AML-193 (cell line): ENCODE measurements around the gene BRSK2.

Source experiments
- DNase-seq, 2 experiments: peaks; one replicate each; lab custom pipeline; 2025; lab: John Stamatoyannopoulos, UW

Gene BRSK2

DNA sequence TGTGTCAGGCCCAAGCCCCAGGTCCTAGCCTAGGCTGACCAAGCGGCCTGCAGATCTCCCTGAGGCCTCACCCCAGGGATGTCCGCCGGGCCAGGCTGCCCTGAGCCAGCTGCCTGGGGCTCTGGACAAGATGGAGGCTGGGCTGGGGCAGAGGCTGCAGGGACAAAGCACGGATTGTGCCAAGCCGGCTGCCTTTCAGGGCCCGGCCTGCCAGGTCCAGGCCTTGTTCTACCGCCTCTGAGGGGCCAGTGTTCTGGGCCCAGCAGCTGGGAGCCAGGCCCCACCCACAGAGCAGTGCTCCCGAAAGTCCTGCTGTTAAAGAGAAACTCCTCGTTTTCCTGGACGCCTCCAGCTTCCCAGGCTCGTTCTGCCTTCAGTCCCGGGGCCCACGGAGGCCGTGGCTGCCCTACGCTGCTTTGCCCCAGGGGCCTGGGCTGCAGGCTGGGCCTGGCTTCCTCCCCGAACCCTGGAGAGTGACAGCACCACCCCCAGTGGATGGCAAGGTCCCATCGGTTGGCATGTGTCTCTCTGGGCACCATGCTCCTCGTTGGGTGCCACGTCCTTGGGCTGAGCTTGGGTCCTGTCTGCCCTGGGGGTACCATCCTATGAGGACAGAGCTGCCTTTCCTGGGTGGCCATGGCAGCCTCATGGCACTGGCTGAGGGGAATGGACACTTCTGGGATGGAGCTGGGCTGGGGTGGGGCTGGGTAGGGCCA, 7.6 kb downstream of the BRSK2 start:
- DNase-seq: no peak

DNA sequence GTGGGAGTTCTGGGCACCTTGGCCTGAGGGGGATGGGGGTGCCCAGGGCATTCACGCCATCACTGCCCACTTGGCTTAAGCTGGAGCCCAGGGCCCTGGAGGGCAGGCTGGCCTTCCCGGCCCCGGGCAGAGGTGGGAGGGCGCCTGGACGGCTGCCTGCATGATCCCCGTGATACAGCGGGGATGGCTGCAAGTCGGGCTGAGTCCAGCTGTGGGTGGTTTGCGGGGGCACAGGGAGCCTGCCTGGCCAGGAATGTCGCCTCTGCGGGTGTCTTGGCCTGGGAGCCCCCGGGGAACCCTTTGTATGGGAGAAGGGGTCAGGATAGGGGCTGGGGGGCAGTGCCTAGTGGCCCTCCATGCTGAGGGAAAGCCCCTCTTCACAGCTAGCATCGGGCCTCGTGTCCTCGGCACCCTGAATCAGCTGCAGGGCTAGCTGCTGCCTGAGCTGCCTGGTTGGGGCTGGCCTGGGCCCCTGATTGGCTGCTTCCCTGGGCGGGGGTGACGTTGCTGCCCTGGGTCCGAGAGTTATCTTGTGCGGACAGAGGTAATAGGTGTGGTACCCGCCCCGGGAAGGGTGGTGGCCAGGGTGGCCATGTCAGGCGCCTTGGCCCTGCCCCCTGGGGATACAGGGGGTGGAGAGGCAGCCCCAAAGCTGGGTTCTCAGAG, 8.3 kb downstream of the BRSK2 start:
- no peak for DNase-seq

DNA sequence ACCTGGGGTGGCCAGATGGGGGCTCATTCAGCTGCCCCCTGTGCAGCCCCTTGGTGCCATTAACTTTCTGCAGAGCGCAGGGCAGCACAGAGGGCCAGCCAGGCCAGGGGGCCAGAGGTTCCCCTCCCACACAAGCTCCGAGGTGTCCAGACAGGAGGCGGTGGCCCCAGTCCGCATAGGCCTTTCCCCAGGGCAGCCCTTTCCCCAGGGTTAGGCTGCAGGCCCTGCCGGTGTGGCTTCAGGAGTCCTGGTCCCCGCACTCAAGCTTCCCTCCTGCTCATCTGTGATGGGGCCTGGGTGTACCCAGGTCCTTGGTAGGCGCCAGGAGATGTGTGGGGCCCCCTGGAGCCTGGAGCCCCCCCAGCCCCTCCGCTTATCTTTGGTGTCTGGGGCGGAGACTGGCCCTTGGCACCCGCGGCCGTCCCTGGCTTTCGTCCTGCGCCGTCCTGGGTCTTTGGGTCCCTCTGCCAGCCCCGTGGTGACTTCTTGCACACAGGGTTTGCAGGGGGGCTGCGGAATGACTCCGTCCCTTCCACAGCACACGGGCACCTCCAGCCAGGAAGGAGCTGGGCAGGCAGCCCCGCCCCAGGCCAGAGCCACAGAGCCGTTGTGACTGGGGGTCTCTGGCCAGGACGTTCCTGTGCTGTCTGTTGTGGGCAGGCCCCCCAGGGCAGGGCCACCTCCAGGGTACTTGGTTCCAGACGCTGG, 8.9 kb downstream of the BRSK2 start:
- DNase-seq: no peak

DNA sequence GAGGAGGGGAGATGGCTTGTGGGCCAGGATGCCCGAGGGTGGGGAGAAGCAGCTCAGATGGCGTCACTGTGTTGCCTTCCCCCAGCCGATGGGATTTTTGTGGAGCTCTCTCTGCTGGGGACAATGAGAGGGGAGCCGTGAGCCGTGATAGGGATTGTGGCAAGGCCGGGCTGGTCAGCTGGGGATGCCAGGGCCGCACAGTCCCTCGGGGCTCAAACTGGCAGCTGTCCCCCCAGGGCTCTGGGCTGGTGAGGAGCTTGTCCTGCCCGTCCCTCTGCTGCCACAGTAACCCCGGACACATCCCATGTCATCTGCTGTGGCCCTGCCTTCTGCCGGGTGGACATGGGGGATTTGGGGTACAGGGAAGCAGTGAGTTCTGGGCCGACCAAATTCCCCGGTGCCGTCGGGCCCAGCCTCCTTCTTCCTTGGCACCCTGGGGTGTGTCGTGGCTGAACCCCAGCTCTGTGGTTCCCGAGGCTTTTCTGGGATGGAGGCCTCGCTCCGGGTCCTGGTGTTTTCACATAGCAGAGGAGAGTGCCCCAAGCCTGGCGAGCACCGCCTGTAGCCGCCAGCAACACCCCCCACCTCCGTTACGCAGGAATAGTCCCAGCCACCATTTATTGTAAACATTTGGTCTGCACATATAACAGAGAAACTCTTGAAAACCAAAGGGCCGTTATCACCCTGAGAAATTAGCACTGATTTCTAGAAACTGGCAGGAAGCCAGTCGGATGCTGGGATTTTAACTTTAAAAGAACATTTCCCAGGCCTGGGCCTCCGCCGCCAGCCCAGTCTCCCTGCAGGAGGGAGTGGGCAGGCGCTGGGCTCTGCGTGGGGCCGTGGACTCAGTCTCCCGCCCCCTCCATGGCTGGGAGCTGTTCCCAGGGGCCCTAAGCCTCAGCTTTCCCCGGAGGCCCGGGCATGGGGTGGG, 9.9 kb downstream of the BRSK2 start:
- no peak for DNase-seq

DNA sequence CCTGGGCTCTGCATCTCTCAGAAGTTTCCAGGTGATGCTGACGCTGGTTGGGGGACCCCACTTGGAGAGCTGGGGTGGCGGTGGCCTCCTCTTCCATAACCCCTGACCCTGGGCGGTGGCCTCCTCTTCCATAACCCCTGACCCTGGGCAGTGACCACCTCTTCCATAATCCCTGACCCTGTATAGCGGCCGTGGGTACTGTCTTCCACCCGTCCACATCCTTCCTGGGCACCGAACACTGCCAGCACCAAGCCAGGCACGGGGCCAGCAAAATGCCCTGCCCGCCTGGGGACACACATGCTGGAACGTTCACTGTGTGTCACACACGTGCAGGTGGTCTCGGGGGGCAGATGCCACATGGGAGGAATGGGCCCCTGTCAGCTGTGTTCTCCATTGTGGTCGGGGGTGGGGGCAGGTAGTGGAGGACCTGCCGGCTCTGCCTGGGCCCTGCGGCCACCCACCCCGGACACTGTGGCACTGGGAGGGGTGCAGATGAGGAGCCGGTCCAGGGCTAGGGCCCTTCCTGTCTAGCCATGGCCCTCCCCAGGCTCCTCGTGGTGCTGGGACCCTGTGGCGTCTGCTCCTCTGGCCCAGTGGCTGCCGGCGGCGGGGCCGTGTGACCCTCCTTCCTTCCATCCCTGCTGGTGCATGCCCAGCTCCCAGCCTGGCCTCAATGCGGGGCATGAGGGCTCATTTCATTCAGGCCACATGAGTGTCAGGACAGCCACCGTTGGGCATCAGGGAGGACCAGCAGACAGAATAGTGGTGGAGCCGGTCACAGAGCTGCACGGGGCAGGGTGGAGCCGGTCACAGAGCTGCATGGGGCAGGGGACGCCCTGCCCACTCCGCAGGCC, 10.8 kb downstream of the BRSK2 start:
- DNase-seq: no peak

DNA sequence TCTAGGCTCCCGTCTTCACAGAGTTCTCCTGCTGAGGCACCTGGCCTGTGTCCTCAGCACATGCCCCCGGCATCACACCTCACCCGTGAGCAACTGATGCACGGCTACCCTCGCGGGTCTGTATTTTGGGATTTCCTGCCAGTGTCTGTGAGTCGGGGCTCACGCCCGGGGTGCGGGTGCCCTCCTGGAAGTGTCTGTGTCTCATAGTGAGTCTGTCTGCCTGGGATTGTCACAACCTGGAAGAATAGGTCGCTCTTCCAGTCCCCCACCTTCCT, 11.4 kb downstream of the BRSK2 start:
- no peak for DNase-seq

DNA sequence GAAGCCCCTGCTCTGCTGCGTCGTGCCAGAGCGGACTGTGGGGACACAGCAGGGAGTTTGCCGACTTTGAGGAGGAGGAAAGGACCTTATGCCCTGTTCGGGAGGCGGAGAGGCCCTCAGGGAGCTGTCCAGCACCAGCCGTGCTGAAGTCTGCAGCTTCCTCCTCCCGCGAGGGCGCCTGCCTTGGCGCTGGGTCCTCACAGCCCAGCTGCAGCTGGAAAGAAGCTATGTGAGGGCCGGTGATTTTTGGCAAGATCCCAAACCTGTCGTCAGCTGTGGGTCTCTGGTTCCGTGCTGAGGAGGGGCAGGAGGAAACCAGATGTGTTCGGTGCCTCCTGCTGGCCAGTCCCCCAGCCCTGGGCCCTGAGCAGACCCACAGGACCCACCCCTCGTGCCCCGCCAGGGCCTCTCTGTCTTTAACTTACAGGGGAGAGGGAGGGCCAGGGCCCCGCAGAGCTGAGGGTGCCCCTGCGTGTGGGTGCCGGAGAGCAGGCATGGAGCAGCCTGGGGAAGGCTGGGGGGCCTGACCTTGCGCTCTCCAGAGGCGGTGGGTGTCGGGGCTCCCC, 12.0 kb downstream of the BRSK2 start:
- peak; percentile 7 to 36 for DNase-seq

DNA sequence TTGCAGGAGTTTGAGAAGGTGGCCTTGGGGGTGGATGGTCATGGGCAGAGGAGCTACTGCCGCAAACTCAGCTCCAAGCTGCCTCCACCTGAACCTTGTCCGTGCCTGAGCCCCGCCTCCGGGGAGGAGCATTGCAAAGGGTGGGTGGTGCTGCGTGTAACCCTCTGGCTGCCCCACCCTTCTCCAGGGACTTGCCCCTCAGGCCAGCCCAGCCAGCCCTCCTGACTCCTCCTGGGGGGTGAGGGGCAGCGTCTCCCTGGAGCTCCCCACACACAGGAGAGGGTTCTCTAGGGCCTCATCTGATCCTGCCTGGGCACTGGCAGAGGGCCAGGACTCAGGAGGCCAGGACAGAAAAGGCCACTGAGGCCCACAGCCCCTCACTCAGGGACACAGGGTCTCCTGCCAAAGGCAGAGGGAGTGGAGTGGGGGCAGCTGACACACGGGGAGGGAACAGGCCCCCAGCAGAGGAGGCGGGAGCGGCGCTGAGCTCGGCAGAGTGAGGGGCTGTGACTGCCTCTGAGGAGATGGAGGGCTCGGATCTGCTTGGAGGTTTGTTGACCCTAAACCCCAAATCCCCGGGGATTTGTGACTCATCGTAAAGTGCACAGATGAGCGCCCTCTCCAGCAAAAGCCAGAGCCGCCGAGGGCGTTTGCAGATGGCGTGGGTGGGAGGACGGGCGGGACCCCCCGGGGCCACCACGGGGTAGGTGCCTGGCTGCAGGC, 12.8 kb downstream of the BRSK2 start:
- DNase-seq: no peak

DNA sequence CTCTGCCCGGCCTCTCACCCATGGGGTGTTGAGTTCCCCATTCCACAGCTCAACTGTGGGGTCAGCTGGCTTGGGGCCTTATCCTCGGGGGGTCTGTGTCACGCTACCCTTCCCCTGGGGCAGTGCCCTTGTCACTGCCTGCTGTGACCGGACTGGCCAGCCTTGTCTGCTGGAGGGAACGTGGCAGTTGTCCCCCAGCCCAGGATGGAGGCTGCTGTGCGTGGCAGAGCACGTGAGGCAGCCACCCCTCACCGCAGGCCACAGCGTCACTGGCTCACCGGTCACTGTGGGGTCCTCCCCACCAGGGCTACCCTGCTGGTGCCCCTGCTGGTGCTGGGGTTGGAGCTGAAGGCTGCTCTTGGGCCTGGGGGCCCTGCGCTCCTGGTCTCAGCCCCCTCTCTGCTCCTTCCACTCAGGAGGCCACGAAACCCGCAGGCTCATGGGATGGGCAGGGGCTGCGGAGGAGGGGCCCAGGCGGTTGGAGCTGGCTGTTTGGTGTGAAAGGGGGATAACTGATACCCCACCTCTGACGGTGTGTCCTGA, 13.4 kb downstream of the BRSK2 start:
- no peak for DNase-seq

DNA sequence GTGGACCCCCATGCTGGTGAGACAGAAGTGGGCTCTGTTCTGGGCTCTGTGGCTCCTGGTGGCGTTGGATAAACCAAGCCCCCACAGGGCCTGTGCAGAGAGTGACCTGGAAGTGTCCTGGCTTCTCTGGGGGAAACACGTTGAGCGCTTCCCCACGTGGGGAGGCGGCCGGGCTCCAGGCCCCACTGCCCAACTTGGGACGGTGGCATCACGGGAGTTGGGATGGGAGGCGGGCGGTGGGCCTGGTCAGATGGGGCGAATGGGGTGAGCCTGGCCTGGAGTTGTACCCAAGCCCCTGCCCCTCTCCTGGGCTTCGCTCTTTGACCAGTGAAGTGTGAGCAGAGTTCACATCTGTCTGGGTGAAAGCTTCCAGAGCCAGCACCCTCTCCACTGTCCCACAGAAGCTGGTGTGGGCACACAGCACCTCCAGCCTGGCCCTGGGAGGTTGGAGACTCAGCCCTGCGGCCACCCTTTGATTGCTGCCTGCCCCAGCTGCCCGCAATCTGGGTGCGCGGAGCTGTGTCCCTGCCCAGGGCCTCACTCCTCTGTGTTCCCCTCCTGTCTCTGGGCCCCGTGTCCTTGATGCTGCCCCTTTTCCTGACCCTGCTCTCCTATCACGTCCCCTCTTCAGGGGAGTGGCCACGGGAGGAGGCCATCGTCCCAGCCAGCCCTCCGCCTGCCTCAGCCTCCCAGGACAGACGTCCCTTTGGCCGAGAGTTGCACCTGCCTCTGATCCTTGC, 14.2 kb downstream of the BRSK2 start:
- no peak for DNase-seq

DNA sequence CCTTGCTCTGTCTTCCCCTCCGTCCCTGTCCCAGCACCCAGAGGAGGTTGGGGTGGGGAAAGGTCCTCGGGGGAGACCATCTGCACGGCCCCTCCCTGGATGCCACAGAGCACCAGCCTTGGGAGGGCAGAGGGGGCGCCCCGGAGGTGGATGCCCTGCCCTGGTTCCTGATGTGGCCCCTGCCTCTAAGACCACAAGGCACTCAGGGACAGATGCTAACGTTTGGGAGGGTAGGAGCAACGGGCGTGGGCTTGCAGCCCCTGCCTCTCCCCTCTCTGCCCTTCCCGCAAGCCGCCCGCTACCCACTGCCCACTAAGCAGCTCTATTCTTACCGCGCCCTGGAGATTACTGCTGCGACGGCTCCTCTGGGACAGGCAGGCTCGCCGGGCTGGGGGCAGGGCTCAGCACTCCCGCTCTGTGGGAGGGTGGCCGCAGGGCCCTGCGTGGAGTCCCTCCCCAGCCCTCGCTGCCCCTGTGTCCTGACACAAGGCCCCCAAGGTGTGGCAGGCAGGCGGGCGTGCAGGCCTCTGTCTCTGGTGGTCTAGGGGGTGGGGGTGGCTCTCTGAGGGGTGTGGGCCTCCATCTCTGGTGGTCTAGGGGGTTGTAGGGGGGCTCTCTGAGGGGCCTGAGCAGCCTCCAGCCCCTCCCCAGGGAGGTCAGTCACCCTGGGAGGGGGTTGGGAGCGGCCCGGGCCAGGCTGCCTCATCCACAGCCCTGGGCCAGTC, 14.9 kb downstream of the BRSK2 start:
- no peak for DNase-seq

DNA sequence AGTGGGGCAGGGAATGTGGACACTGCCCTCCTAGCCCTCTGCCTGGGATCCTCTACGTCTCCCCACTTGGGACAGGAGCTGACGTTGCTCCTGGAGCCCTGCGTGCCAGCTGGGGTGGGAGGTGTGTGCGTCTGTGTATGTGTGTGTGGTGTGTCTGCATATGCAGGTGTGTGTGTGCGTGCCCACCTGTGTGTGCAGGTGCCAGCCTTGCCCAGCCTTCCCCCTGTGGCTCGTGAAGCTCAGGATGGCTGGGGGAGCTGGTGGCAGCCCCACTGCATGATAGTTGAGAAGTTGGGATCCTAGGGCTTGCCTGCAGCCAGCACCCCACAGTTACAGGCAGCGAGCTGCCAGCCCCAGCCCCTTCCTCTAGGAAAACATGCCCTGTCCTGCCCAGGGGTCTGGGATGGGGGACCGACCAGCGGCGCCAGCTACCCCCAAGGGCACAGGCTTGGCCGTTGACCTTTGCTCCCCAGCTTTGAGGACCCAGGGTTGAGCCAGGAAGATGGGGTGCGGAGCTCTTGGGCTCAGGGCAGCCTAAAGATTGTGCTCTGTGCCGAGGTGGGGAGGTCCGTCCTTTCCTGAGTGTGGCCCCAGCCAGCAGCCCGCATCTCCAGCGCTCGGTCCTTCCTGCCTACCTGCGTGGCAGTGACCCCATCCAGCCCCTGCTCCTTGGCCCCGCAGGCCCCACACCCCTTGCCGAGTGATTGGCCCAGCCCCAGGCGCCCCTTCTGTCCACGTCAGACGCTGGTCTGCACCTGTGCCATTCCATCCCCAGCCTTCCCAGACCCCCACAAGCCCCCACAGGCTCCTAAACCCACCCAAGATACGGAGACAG, 15.7 kb downstream of the BRSK2 start:
- no peak for DNase-seq

DNA sequence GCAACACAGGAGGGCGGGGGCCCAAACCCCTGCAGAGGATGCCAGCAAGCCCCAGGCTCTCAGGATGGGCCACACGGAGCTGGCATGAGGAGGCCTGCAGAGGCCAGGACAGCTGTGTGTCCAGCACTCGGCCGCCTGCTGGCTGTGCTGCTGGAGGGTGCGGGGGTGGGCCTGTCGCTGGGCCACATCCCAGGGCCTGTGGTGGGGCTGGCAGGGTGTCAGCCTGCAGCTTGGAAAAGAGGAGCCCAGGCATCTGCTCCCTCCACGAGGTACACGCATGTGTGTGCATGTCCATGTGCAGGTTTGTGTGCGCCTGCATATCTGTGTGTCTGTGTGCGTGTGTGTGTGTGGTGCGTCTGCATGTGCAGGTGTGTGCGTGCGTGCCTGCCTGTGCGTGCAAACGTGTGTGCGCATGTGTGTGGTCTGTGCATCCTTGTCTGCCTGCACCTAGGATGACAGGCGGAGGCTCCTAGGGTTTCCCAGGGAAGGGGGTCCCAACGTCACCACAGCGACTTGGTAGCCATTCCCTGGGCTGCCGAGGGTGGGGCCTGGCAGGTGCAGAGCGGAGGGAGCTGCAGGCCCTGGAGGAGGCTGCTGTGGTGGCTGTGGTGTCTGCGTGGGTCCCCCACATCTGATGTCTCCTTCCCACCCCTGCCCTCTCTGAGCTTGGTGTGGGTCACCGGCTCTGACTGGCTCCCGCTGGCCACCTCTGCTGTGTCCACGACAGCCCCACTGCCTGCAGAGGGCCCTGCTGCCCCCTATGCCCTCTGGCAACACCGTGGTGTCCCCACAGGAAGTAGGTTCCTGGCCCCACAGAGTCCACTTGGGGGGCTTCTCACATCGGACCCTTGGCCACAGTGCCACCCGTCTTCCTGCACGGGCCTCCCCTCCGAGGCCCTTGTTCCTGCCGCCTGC, 17.1 kb downstream of the BRSK2 start:
- no peak for DNase-seq

DNA sequence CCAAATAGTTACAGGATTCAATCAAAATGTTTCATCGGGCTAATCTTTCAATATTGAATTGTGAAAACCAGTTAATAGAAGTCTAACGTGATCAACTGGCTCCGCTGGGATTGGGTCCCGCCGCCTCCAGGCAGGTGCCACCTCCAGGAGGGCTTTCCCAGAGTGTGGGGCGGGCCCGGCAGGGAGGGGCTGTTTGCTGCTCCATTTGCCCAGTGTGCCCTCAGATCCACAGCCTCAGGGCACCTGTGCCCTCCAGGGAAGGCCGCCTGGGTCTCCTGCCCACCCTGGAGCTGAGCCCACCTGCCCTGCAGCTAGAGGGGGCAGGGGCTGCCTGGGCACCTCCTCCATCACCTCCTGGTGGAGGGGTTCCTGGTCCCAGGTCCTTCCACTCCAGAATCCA, 17.9 kb downstream of the BRSK2 start:
- DNase-seq: no peak

DNA sequence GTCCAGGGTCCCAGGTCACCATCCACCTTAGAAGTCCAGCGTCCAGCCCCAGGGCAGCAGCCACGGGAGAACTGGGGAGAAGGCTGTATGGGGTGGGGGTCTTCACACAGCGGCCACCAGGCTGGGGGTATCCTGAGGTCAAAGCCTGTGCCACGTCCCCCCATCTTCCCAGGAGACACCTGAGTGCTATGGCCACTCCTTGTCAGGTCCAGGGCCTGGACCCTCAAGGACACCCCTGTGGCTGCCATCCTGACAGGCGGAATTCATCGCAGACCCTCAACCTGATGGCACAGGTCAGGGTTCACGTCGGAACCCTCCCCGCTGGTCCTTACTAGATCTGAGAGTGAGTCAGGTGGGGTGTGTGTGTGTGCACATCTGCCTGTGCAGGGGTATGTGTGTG, 18.6 kb downstream of the BRSK2 start:
- no peak for DNase-seq

DNA sequence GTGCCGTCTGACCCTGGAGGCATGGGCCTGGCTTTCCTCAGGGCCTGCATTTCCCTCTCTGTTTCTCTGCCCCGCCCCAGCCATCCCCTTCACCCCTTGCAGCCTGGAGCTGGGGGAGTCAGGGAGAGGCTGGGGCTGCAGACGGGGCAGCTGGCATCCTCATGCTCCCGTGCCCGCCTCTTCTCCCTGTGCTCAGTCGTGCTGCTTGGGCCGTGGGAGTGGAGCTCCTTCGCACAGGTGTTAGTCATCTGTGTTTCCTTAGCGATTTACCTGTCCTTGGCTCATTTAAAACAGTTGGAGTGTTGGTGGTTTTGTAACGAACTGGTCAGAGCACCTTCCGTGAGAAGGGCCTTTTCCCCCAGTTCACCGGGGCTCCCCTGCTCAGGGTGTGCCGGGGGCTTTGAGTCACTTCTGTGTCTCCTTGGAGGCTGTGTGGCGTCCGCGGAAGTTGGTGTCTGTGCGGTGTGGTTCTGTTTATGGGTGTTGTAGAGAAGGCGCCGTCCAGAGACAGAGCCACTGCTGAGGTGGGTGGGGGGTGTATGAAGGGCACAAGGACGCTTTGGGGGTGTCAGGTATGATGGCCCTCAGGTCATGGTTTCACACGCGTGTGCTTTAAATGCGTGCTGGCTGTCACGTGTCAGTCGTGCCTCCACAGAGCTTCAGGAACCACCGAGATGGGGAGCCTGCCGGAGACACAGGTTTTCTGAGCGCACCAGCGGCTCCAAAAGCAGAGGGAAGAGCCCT, 19.5 kb downstream of the BRSK2 start:
- no peak for DNase-seq
